ENCODE results near the gene NPAS3.

DNA sequence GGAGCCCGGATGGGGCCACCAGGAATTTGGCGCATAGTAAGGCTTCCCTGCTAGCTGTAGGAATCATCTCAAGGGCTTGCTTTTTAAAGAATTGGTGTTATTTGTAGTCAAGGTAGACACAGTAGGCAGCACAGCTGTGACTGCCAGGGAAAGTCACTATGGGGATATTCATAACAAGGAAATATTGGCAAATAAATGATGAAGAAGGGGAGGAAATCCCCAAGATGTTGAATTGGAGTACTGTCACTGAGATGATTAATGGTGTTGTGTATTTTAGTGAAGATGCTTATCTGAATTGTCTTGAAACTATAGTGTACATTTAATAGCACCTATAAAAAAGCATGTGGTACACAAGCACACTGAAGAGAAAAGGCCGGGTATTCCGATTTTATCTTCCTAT is 118.9 kb downstream of the NPAS3 start:
- TF ChIP-seq, protein P1, sequence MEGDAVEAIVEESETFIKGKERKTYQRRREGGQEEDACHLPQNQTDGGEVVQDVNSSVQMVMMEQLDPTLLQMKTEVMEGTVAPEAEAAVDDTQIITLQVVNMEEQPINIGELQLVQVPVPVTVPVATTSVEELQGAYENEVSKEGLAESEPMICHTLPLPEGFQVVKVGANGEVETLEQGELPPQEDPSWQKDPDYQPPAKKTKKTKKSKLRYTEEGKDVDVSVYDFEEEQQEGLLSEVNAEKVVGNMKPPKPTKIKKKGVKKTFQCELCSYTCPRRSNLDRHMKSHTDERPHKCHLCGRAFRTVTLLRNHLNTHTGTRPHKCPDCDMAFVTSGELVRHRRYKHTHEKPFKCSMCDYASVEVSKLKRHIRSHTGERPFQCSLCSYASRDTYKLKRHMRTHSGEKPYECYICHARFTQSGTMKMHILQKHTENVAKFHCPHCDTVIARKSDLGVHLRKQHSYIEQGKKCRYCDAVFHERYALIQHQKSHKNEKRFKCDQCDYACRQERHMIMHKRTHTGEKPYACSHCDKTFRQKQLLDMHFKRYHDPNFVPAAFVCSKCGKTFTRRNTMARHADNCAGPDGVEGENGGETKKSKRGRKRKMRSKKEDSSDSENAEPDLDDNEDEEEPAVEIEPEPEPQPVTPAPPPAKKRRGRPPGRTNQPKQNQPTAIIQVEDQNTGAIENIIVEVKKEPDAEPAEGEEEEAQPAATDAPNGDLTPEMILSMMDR (conservative IDR thresholded peaks at IDR 0.05; ENCODE audit: low read depth, low read length) = no peak
- TF ChIP-seq EZH2 (IDR thresholded peaks at IDR 0.05; ENCODE audit: borderline replicate concordance, low read depth, low read length, poor library complexity, severe bottlenecking) = no peak
